Smooth muscle cell (in vitro differentiated cells): ENCODE results near the gene TM9SF1. TPM values are rescaled to one million over a fixed set of nuclear protein-coding genes. Genes with fewer than 3 reads are reported as not detected.

Experiments
- DNase-seq: peaks from one replicate; lab custom pipeline; 2025; ENCODE audit not compliant: unreplicated experiment; lab: John Stamatoyannopoulos, UW
- H2AFZ ChIP-seq: fragments of 200-600 bp; sonication (generic); 2 replicates; pipeline ENCODE4 v1.6.0; 2016; ENCODE audit warnings: antibody characterized with exemption, low read depth, mild to moderate bottlenecking
- H3F3A ChIP-seq: fragments of 200-600 bp; sonication (generic); 2 replicates; pipeline ENCODE4 v1.6.0; 2017; ENCODE audit warnings: antibody characterized with exemption, low read depth
- H3K27ac ChIP-seq: fragments of 200-600 bp; sonication (generic); 2 replicates; pipeline ENCODE4 v1.5.1; 2016; ENCODE audit warnings: low read depth, mild to moderate bottlenecking
- H3K27me3 ChIP-seq: fragments of 200-600 bp; sonication (generic); 2 replicates; pipeline ENCODE4 v1.6.1; 2016; ENCODE audit warnings: low read depth, mild to moderate bottlenecking
- H3K36me3 ChIP-seq: fragments of 200-600 bp; sonication (generic); 2 replicates; pipeline ENCODE4 v1.5.1; 2016; ENCODE audit warnings: low read depth
- H3K4me1 ChIP-seq: fragments of 200-600 bp; sonication (generic); 2 replicates; pipeline ENCODE4 v1.5.1; 2016; ENCODE audit warnings: low read depth
- H3K4me2 ChIP-seq: fragments of 200-600 bp; sonication (generic); 2 replicates; pipeline ENCODE4 v1.6.0; 2016; ENCODE audit warnings: mild to moderate bottlenecking
- H3K4me3 ChIP-seq: fragments of 200-600 bp; sonication (generic); 2 replicates; pipeline ENCODE4 v1.5.1; 2016; ENCODE audit warnings: mild to moderate bottlenecking
- H3K79me2 ChIP-seq: fragments of 200-600 bp; sonication (generic); 2 replicates; pipeline ENCODE4 v1.6.0; 2016; ENCODE audit warnings: low read depth, mild to moderate bottlenecking
- H3K9ac ChIP-seq: fragments of 200-600 bp; sonication (generic); 2 replicates; pipeline ENCODE4 v1.6.0; 2016; ENCODE audit warnings: low read depth
- H3K9me3 ChIP-seq: fragments of 200-600 bp; sonication (generic); replicated peaks from 2 replicates; pipeline ENCODE4 v1.5.1; 2016; ENCODE audit warnings: low read depth
- H4K20me1 ChIP-seq: fragments of 200-600 bp; sonication (generic); 2 replicates; pipeline ENCODE4 v1.6.0; 2016; ENCODE audit warnings: low read depth
- WGBS: methylation state at CpG from one replicate; pipeline ENCODE4 v1.1.7; 2016; ENCODE audit warnings: low lambda C conversion rate; 5-methylcytosine and 5-hydroxymethylcytosine counted together
- polyA plus RNA-seq: library from polyadenylated mRNA; unstranded; fragments of >200 nt; fragmentation: Nextera tagmentation; extraction: Ambion mirVana; gene quantifications from 2 replicates; pipeline ENCODE4 v1.2.1, GENCODE V29; 2016
- total RNA-seq: library from RNA; depleted of rRNA; stranded (reverse); fragments of >200 nt; gene quantifications from 2 replicates; pipeline ENCODE4 v1.2.3, GENCODE V29; 2014
- TF ChIP-seq, protein P1 (sequence below): fragments of 200-600 bp; sonication (generic); IDR thresholded peaks from 2 replicates; pipeline ENCODE4 v1.5.1; 2017; ENCODE audit warnings: borderline replicate concordance, mild to moderate bottlenecking, antibody characterized with exemption; ENCODE audit not compliant: insufficient read depth, poor library complexity, severe bottlenecking

Gene TM9SF1
- total and polyA plus RNA-seq, 2 experiments from 2014 or later: 66.6 to 86.5 TPM

GRCh38 chr14:24187539-24187915 is 7.7 kb downstream of the TM9SF1 start:
- Histone ChIP-seq H3K4me3 (peak overlapping the region; percentile 58), H3K36me3 (no peaks in the 10 kb centered on the region), H3F3A (peaks cover 10% of the 10 kb centered on the region), H3K27me3 (no peaks in the 10 kb centered on the region), H3K4me1 (peaks cover 11% of the 10 kb centered on the region), H3K27ac (no peak overlapping the region), H4K20me1 (no peaks in the 10 kb centered on the region), H3K79me2 (peaks cover 13% of the 10 kb centered on the region), H3K9me3 (no peaks in the 10 kb centered on the region), H2AFZ (no peak overlapping the region), H3K4me2 (peak overlapping the region; percentile 85), H3K9ac (no peak overlapping the region)
- 88% methylated on average over 2 of the region's 2 CpGs for WGBS
- DNase-seq: no peak
- TF ChIP-seq, protein P1, sequence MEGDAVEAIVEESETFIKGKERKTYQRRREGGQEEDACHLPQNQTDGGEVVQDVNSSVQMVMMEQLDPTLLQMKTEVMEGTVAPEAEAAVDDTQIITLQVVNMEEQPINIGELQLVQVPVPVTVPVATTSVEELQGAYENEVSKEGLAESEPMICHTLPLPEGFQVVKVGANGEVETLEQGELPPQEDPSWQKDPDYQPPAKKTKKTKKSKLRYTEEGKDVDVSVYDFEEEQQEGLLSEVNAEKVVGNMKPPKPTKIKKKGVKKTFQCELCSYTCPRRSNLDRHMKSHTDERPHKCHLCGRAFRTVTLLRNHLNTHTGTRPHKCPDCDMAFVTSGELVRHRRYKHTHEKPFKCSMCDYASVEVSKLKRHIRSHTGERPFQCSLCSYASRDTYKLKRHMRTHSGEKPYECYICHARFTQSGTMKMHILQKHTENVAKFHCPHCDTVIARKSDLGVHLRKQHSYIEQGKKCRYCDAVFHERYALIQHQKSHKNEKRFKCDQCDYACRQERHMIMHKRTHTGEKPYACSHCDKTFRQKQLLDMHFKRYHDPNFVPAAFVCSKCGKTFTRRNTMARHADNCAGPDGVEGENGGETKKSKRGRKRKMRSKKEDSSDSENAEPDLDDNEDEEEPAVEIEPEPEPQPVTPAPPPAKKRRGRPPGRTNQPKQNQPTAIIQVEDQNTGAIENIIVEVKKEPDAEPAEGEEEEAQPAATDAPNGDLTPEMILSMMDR: no peak

DNA sequence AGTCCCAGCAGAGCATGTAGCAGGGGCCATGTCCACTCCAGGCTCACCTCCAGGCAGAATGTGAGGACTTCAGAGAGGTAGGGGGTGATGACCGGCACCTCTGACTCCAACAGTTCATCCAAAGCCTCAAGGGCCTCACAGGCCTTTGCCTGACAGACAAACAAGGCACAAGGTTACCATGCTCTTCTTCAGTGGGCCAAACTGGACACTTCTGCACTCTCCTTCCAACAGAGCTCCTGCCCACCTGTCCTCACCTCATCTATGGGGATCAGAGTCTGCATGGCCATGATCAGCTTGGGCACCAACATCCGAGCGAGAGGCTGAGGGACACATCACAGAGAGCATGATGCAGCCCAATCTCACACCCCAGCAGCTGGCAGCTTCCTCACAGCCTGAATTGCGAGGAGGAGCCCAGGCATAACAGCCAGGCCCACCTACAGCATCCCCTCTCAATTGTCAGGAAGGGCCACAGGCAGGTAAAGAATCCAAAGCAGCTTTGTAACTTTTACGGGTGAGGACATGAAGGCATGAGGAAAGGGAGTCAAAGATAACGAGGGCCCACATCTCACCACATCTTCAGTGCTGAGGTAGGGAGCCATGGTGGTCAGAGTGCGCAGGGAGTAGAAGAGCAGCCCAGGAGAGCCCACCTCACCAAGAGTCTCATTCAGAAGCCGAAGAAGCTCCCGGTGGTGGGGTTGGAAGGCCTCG is 8.3 kb downstream of the TM9SF1 start:
- Histone ChIP-seq H3K9me3 (no peaks in the 10 kb centered on the region), H3K79me2 (peaks cover 9% of the 10 kb centered on the region), H3F3A (peaks cover 10% of the 10 kb centered on the region), H3K4me3 (no peak overlapping the region), H3K9ac (no peak overlapping the region), H4K20me1 (no peaks in the 10 kb centered on the region), H3K4me2 (no peak overlapping the region), H3K4me1 (peaks cover 11% of the 10 kb centered on the region), H3K36me3 (no peaks in the 10 kb centered on the region), H3K27ac (no peak overlapping the region), H3K27me3 (no peaks in the 10 kb centered on the region), H2AFZ (no peak overlapping the region)
- TF ChIP-seq, protein P1: no peak
- WGBS: 96% methylated on average over 10 of the region's 10 CpGs
- no peak for DNase-seq

DNA sequence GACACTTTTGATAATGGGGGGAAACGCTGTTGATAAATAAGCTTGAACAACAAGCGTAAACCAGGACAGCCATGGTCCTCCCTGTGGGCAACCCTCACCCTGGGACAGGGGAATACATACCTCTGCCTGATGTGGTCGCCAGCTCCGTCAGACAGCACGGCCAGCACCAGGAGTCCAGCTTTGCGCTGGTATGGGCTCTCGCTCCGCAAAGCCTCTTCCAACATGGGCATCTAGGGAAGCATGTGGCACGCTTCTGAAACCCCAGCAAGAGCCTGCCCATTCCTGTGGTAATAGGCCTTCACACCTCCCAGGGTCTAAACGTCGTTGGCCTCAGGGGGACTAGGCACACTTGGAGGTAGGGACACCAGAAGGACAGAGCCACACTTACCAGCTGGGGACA is 9.5 kb downstream of the TM9SF1 start:
- Histone ChIP-seq H3K4me3 (no peak overlapping the region), H2AFZ (no peak overlapping the region), H3K27me3 (no peaks in the 10 kb centered on the region), H3K79me2 (peaks cover 9% of the 10 kb centered on the region), H3K36me3 (no peaks in the 10 kb centered on the region), H3K4me1 (peaks cover 11% of the 10 kb centered on the region), H3K9ac (no peak overlapping the region), H3F3A (peaks cover 10% of the 10 kb centered on the region), H3K4me2 (no peak overlapping the region), H3K9me3 (no peaks in the 10 kb centered on the region), H4K20me1 (no peaks in the 10 kb centered on the region), H3K27ac (no peak overlapping the region)
- 96% methylated on average over 11 of the region's 11 CpGs for WGBS
- TF ChIP-seq, protein P1: no peak
- no peak for DNase-seq

DNA sequence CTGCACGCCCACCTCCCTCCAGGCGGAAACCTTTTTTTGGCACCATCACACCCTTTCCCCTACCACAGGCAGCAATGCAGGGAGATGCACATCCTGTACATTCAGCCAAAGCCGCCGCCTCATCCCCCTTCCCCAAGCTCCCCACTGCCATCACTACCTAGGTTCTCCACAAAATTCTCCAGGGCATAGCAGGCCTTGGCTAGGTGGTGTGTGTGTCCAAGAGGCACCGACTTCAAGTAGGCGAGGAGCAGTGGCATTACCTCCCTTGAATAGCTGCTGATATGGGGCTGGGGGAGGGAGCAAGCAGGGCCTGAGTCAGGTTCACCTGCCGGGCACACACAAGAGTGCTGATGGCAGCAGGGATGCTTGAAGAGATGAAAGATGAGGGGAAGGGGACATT is 10.2 kb downstream of the TM9SF1 start:
- 99% methylated on average over 7 of the region's 7 CpGs for WGBS

More for the DNA sequence above, 10.2 kb downstream of the TM9SF1 start:
- H3K79me2 ChIP-seq: peaks cover 9% of the 10 kb centered on the region
- H3K4me3 ChIP-seq: no peak overlapping the region
- H3K9me3 ChIP-seq: no peaks in the 10 kb centered on the region
- H3K27ac ChIP-seq: no peak overlapping the region
- no peak for DNase-seq
- no peak overlapping the region for H2AFZ ChIP-seq
- H3K4me1 ChIP-seq: peaks cover 11% of the 10 kb centered on the region
- peaks cover 10% of the 10 kb centered on the region for H3F3A ChIP-seq
- no peaks in the 10 kb centered on the region for H4K20me1 ChIP-seq
- no peaks in the 10 kb centered on the region for H3K36me3 ChIP-seq
- H3K27me3 ChIP-seq: no peaks in the 10 kb centered on the region
- H3K4me2 ChIP-seq: no peak overlapping the region
- H3K9ac ChIP-seq: no peak overlapping the region
- TF ChIP-seq, protein P1: no peak
